Measurements from ENCODE around the gene ISCU. TPM values are rescaled to one million over a fixed set of nuclear protein-coding genes. Genes with fewer than 3 reads are reported as not detected.

Gene ISCU
- total RNA-seq, 4 donors from 2014 or later = 121 to 146 (median 138) TPM

DNA sequence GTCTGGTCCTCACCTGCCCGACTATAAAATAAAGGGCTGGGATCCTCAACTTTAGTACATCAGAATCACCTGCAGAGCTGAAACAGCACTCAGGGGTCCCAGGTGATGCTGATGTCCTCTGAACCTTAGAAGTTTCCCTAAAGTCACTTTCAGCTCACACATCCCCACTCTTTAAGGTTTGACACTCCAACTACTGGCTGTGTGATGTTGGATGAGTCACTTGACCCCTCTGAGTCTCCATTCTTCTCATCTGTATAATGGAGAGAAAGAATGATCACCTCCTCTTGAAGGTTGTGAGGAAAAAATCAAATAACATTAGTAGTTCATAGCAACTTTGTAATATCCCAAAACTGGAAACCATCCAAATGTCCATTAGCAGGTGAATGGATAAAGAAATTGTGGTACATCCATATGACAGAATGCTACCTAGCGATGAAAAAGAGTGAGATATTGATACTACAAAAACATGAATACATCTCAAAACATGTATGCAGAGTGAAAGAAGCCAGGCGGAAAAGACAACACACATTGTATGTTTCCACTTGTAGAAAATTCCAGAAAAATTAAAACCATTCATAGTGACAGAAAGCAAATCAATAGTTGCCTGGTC, 22.2 kb downstream of the ISCU start:
- H3K27me3 ChIP-seq = no peaks in the 10 kb centered on the region
- no peak overlapping the region for H3K27ac ChIP-seq
- DNase-seq = no peak
- TF ChIP-seq POLR2A (IDR thresholded peaks at IDR 0.05) = no peak
- TF ChIP-seq, protein P1, sequence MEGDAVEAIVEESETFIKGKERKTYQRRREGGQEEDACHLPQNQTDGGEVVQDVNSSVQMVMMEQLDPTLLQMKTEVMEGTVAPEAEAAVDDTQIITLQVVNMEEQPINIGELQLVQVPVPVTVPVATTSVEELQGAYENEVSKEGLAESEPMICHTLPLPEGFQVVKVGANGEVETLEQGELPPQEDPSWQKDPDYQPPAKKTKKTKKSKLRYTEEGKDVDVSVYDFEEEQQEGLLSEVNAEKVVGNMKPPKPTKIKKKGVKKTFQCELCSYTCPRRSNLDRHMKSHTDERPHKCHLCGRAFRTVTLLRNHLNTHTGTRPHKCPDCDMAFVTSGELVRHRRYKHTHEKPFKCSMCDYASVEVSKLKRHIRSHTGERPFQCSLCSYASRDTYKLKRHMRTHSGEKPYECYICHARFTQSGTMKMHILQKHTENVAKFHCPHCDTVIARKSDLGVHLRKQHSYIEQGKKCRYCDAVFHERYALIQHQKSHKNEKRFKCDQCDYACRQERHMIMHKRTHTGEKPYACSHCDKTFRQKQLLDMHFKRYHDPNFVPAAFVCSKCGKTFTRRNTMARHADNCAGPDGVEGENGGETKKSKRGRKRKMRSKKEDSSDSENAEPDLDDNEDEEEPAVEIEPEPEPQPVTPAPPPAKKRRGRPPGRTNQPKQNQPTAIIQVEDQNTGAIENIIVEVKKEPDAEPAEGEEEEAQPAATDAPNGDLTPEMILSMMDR (IDR thresholded peaks at IDR 0.05) = no peak
- no peaks in the 10 kb centered on the region for H3K9me3 ChIP-seq
- H3K4me1 ChIP-seq = no peaks in the 10 kb centered on the region
- H3K4me3 ChIP-seq = no peak overlapping the region
- no peaks in the 10 kb centered on the region for H3K36me3 ChIP-seq

DNA sequence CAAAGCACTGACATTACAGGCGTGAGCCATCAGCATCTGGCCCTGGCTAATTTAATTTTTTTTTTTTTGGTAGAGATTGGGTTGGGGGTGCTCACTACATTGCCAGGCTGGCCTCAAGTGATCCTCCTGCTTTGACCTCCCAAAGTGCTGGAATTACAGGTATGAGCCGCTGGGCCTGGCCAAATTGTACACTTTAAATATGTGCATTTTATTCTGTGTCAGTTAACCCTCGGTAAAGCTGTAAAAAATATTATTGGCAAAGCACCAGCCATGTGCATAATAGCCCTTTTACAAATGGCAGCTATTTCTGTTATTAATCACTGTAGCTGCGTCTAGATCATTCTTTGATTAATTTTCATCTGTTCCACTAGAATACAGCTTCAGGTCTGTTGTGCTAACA, 23.5 kb downstream of the ISCU start:
- H3K4me3 ChIP-seq = no peak overlapping the region
- no peaks in the 10 kb centered on the region for H3K9me3 ChIP-seq
- TF ChIP-seq POLR2A (IDR thresholded peaks at IDR 0.05) = no peak
- TF ChIP-seq, protein P1 (IDR thresholded peaks at IDR 0.05) = no peak
- no peak overlapping the region for H3K27ac ChIP-seq
- H3K27me3 ChIP-seq = no peaks in the 10 kb centered on the region
- no peaks in the 10 kb centered on the region for H3K4me1 ChIP-seq
- no peak for DNase-seq
- H3K36me3 ChIP-seq = no peaks in the 10 kb centered on the region

- H3K9me3 ChIP-seq = no peaks in the 10 kb centered on the region
- no peaks in the 10 kb centered on the region for H3K36me3 ChIP-seq
- H3K27me3 ChIP-seq = no peaks in the 10 kb centered on the region
- no peak overlapping the region for H3K4me3 ChIP-seq
- no peaks in the 10 kb centered on the region for H3K4me1 ChIP-seq
- no peak for TF ChIP-seq POLR2A (IDR thresholded peaks at IDR 0.05)
- TF ChIP-seq, protein P1 (IDR thresholded peaks at IDR 0.05) = no peak
- no peak overlapping the region for H3K27ac ChIP-seq
- DNase-seq = peak in 1 of 3 donors; percentile 15
Measured at GRCh38 chr12:108586306-108586705, 23.9 kb downstream of the ISCU start.

DNA sequence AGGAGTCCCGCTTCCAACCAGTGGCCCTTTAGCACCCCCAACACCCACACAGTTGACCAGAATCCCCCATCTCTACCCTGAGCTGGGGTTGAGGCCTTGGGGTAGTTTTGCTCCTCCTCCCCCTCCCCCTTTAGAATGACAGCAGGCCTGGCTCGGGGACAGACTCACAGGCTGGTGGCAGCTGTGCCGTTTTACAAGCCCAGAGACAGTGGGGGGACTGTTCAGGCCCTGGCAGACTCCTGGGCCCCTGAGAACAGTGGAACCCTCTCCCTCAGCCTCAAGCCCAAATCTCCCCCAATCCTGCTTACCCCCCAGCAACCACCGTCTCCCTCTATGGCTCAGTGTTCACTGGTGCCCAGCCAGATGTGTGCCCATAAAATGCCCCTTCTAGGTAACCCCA, 25.4 kb downstream of the ISCU start:
- no peak overlapping the region for H3K27ac ChIP-seq
- peak in 1 of 3 donors; percentile 14 for DNase-seq
- no peaks in the 10 kb centered on the region for H3K27me3 ChIP-seq
- TF ChIP-seq POLR2A (IDR thresholded peaks at IDR 0.05) = no peak
- TF ChIP-seq, protein P1 (IDR thresholded peaks at IDR 0.05) = no peak
- no peaks in the 10 kb centered on the region for H3K9me3 ChIP-seq
- no peak overlapping the region for H3K4me3 ChIP-seq
- no peaks in the 10 kb centered on the region for H3K36me3 ChIP-seq
- no peaks in the 10 kb centered on the region for H3K4me1 ChIP-seq

DNA sequence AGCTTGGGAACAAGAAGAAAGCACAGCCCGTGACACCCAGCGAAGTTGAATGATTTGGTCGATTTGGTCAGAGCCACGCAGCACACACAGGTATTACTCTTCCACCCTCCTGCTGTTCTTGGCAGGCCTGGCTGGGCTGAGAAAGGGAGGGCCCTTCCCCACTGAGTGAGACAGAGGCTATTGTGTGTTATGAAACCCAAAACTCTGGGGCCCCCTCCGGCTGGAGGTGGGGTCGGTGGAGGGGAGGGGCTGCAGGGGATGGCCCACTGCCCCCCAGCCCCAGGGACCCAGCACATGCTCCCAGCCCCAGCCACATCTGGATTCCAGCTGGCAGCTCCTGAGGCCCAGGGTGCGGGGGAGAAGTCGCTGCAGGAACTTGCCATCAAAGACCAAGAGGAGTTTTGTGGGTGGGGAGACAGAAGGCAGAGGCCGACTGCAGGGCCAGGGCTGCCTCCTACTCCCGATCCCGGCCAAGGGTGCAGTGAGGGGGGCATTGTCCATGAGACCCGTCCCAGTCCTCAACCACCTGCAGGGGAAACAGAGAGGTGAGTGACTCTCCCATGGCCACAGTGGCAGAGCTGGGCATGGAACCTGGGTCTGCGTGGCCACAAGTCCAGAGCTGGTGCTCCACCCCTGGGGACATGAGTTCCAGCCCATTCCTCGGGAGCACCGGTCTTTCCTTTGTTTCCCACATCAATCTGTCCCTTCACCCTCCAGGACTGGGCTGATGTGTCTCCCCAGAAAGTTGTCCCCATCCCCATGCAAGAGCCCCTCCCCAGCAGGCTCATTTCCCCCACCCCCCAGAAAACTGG, 26.8 kb downstream of the ISCU start:
- Histone ChIP-seq H3K4me1 (no peaks in the 10 kb centered on the region), H3K36me3 (no peaks in the 10 kb centered on the region), H3K27ac (no peak overlapping the region), H3K4me3 (no peak overlapping the region), H3K27me3 (no peaks in the 10 kb centered on the region), H3K9me3 (no peaks in the 10 kb centered on the region)
- TF ChIP-seq, protein P1 (IDR thresholded peaks at IDR 0.05) = no peak
- TF ChIP-seq POLR2A (IDR thresholded peaks at IDR 0.05) = no peak
- DNase-seq = peak in 1 of 3 donors; percentile 37
